GM12878 (cell line): Measurements from ENCODE around the gene FAM156B. TPM values are rescaled to one million over a fixed set of nuclear protein-coding genes. Genes with fewer than 3 reads are reported as not detected.
"Not testable (repeated sequence)": the region's sequence is repeated elsewhere in the genome, so short reads cannot be mapped to it uniquely, and the experiment has no call there.

Source experiments
- ATAC-seq: fragments of 200-7000 bp; cut with Tn5 transposase; 3 replicates; pipeline ENCODE4 v1.9.1; 2020; ENCODE audit warnings: mild to moderate bottlenecking, moderate library complexity
- BruUV-seq: library from RNA; stranded (reverse); fragments of 400-500 nt; replicated peaks from 2 replicates; lab custom pipeline; 2021; lab: Mats Ljungman, UMichigan
- CTCF ChIA-PET: fragments of 300-600 bp; sonication (Branson Sonifier 250); formaldehyde crosslinking; extraction: SDS; loops from one replicate; lab custom pipeline; 2021; ENCODE audit warnings: inconsistent platforms; lab: Yijun Ruan, JAX
- POLR2A ChIA-PET: fragments of 350-600 bp; formaldehyde crosslinking; extraction: SDS; loops from one replicate; lab custom pipeline; 2021; ENCODE audit warnings: inconsistent platforms; lab: Charles Lee
- RAD21 ChIA-PET: fragments of 300-600 bp; sonication (Branson Sonifier 250); formaldehyde crosslinking; loops from one replicate; lab custom pipeline; 2023; ENCODE audit warnings: antibody characterized with exemption; ENCODE audit not compliant: unreplicated experiment; lab: Charles Lee
- SMC1A ChIA-PET: fragments of 300-600 bp; sonication (Branson Sonifier 250); formaldehyde crosslinking; loops from one replicate; lab custom pipeline; 2023; ENCODE audit not compliant: unreplicated experiment, uncharacterized antibody; lab: Charles Lee
- DNase-seq: peaks from one replicate; pipeline ENCODE4 v3.0.0-alpha.2; 2011; ENCODE audit warnings: low read depth, low spot score
- FAIRE-seq: peaks from 3 replicates; lab custom pipeline; 2011; peaks lifted over from hg19 to GRCh38; lab: Jason Lieb, UNC
- H2AFZ ChIP-seq: 2 replicates; pipeline ENCODE4 v1.6.0; 2011; ENCODE audit warnings: low read depth, low read length, control low read depth; ENCODE audit not compliant: control insufficient read depth
- H3K27ac ChIP-seq: 2 replicates; pipeline ENCODE4 v1.5.1; 2011; ENCODE audit warnings: control low read depth; ENCODE audit not compliant: control insufficient read depth, insufficient read depth
- H3K27me3 ChIP-seq, 2 experiments: replicated peaks in 1 of 2; 2 replicates each; pipeline versions ENCODE4 v1.6.0 to v1.6.1; 2011; ENCODE audit warnings: low read length in 1 of 2; ENCODE audit not compliant: control insufficient read depth in 2 of 2, insufficient read depth in 2 of 2
- H3K36me3 ChIP-seq, 2 experiments: 2 replicates each; pipeline ENCODE4 v1.5.1; 2011; ENCODE audit warnings: low read length in 1 of 2; ENCODE audit not compliant: control insufficient read depth in 2 of 2, insufficient read depth in 2 of 2
- H3K4me1 ChIP-seq: 2 replicates; pipeline ENCODE4 v1.6.1; 2011; ENCODE audit warnings: mild to moderate bottlenecking, low read length, moderate library complexity, mixed read lengths; ENCODE audit not compliant: control insufficient read depth, insufficient read depth
- H3K4me2 ChIP-seq: 2 replicates; pipeline ENCODE4 v1.6.0; 2011; ENCODE audit warnings: control low read depth; ENCODE audit not compliant: control insufficient read depth, insufficient read depth
- H3K4me3 ChIP-seq: fragments of 200-600 bp; sonication (generic); 2 replicates; pipeline ENCODE4 v1.5.1; 2016
- H3K79me2 ChIP-seq: 2 replicates; pipeline ENCODE4 v1.6.0; 2011; ENCODE audit warnings: low read length; ENCODE audit not compliant: control insufficient read depth, insufficient read depth
- H3K9ac ChIP-seq: 2 replicates; pipeline ENCODE4 v1.8.0; 2011; ENCODE audit warnings: low read length, control low read depth, mixed read lengths; ENCODE audit not compliant: control insufficient read depth, insufficient read depth
- H3K9me3 ChIP-seq: replicated peaks from 3 replicates; pipeline ENCODE4 v1.5.1; 2011; ENCODE audit warnings: mild to moderate bottlenecking, low read length; ENCODE audit not compliant: control insufficient read depth, insufficient read depth
- H4K20me1 ChIP-seq: 2 replicates; pipeline ENCODE4 v1.6.0; 2011; ENCODE audit not compliant: control insufficient read depth, insufficient read depth
- HDAC2 ChIP-seq: fragments of 200-600 bp; sonication (generic); IDR thresholded peaks from 2 replicates; pipeline ENCODE4 v1.6.1; 2017
- ZNF207 ChIP-seq: fragments of 450-650 bp; IDR thresholded peaks from 2 replicates; pipeline ENCODE4 v1.6.1; 2014; ENCODE audit warnings: antibody characterized with exemption, mild to moderate bottlenecking, borderline replicate concordance
- ZNF384 ChIP-seq: IDR thresholded peaks from 2 replicates; pipeline ENCODE4 v1.6.1; 2012; ENCODE audit warnings: low read depth, mild to moderate bottlenecking, low read length, improper control_type of control experiment, borderline replicate concordance
- WGBS: methylation state at CpG from one replicate; pipeline ENCODE4 v1.1.6; 2016; ENCODE audit warnings: low lambda C conversion rate; ENCODE audit not compliant: insufficient replicate concordance, insufficient coverage; ENCODE audit errors: missing lambda C conversion rate; 5-methylcytosine and 5-hydroxymethylcytosine counted together
- in situ Hi-C: fragments of 300-500 bp; cut with MboI; formaldehyde crosslinking; loops from 9 replicates; pipeline ENCODE4 v1.14.3; 2018; ENCODE audit warnings: mixed read lengths
- intact Hi-C: fragments of 100-400 bp; cut with micrococcal nuclease; formaldehyde crosslinking; loops from one replicate; pipeline ENCODE4 v1.14.2; 2022; ENCODE audit not compliant: unreplicated experiment
- polyA plus RNA-seq, 11 experiments: library from polyadenylated mRNA; depleted of rRNA in 4 of 11; unstranded in 6 of 11; stranded (reverse) in 5 of 11; fragments of >200 nt; fragmentation: Nextera tagmentation in 4 of 11; fragmentation: Illumina TruSeq in 1 of 11; extraction: Ambion mirVana in 4 of 11; extraction: Trizol in 1 of 11; gene quantifications; 1 replicate in 1 of 11; 2 replicates in 10 of 11; pipeline versions ENCODE4 v1.2.1 to v1.2.3, GENCODE V29; 2011 to 2016; ENCODE audit warnings: inconsistent platforms in 2 of 11, missing spikeins in 2 of 11, low read depth in 1 of 11
- total RNA-seq, 4 experiments: library from RNA; depleted of rRNA in 3 of 4; stranded (reverse); fragments of >200 nt in 3 of 4; fragmentation: Illumina TruSeq in 1 of 4; extraction: Trizol in 1 of 4; gene quantifications; 2 replicates each; pipeline versions ENCODE4 v1.2.1 to v1.2.3, GENCODE V29; 2013 to 2021
- TF ChIP-seq, protein P1 (sequence below): IDR thresholded peaks from 2 replicates; pipeline ENCODE4 v1.6.1; 2012; ENCODE audit warnings: mild to moderate bottlenecking, low read depth, low read length
- TF ChIP-seq, protein P2 (sequence below): IDR thresholded peaks from 2 replicates; pipeline ENCODE4 v1.6.1; 2012; ENCODE audit warnings: low read depth, low read length, improper control_type of control experiment
- TF ChIP-seq, protein P3 (sequence below): fragments of 450-650 bp; IDR thresholded peaks from 2 replicates; pipeline ENCODE4 v1.6.1; 2017; ENCODE audit warnings: mild to moderate bottlenecking, low read depth, inconsistent platforms; ENCODE audit not compliant: poor library complexity, severe bottlenecking

FAM156B gene
- total and polyA plus RNA-seq, 10 of the 15 experiments (the other 5 are each of a cell fraction or from before 2014, with no cell fraction given): 0.53 to 27.9 (median 16.8) TPM

DNA sequence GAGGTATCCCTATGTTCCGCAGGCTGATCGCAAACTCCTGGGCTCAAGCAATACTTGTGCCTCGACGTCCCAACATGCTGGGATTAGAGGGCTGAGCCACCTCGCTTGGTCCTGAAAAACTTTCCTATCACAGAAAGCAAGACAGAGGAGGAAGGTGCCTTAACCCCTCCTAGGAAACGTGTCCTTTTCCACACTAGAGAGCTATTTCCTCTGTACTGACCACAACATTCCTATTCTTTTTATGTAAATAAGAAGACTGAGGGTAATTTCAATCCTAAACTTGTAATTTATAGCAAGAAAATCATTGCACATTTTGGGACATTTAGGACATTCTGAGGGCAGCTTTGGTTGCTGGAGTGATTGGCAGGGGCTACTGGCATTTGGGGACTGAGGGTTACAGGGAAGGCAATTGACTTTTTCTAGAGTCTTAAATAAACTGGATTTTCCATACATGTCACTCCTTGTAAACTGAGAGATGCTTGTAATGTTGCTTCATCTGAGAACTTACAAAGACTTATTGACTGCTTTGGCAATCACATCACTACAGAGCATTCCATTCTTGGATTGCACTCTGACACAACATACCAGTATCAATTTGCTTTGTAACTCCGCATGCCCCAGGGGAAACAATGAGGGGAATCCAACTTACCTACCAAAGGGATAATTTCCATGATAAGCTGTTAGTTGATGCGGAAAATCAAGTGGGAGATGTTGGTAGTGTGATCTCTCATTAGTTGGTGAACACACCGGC is 44.8 kb upstream of the FAM156B start:
- CTCF ChIA-PET: no interaction called here

DNA sequence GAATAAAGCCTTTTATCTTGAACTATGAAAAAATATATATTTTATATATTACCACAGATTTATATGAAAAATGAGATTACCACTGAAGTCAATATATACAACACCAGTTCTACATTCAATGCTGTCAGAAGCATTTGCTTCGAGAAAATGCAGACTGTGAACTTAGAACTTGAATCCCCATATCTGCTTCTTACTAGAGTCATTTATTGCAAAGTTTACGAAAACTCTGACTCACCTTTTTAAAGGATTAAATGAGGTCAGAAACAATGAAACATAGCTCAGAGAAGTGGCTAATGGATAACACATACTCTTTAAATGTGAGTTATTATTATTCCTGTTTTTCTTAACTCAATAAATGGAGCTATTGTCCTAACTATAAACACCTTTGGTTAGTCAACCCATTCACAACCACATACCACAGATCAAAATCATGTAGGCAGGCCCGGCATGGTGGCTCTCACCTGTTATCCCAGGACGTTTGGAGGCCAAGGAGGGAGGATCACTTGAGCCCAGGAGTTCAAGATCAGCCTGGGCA is 40.1 kb upstream of the FAM156B start:
- POLR2A ChIA-PET, H4K20me1 ChIP-seq, H3K9ac ChIP-seq, BruUV-seq, intact Hi-C loops, H2AFZ ChIP-seq, FAIRE-seq, SMC1A ChIA-PET, ATAC-seq, H3K36me3 ChIP-seq, H3K4me2 ChIP-seq, CTCF ChIA-PET, H3K4me3 ChIP-seq, H3K4me1 ChIP-seq, in situ Hi-C loops, RAD21 ChIA-PET, H3K9me3 ChIP-seq, H3K79me2 ChIP-seq, H3K27me3 ChIP-seq, H3K27ac ChIP-seq, DNase-seq: not testable (repeated sequence)
- 33% methylated on average over 4 of the region's 4 CpGs for WGBS

More for the DNA sequence above, 44.8 kb upstream of the FAM156B start:
- Histone ChIP-seq H3K9ac (no peak overlapping the region), H4K20me1 (no peaks in the 10 kb centered on the region), H3K9me3 (no peaks in the 10 kb centered on the region), H3K4me2 (no peak overlapping the region), H2AFZ (no peak overlapping the region), H3K79me2 (no peaks in the 10 kb centered on the region), H3K27ac (no peak overlapping the region), H3K36me3 (no peaks in the 10 kb centered on the region), H3K4me1 (no peaks in the 10 kb centered on the region), H3K27me3 (no peaks in the 10 kb centered on the region), H3K4me3 (no peak overlapping the region)
- ChIA-PET POLR2A (no interaction called here), SMC1A (no interaction called here), RAD21 (no interaction called here)
- ATAC-seq (no peak), DNase-seq (no peak), FAIRE-seq (no peak)
- 25% methylated on average over 9 of the region's 9 CpGs for WGBS
- no peak for TF ChIP-seq HDAC2
- TF ChIP-seq, protein P1, sequence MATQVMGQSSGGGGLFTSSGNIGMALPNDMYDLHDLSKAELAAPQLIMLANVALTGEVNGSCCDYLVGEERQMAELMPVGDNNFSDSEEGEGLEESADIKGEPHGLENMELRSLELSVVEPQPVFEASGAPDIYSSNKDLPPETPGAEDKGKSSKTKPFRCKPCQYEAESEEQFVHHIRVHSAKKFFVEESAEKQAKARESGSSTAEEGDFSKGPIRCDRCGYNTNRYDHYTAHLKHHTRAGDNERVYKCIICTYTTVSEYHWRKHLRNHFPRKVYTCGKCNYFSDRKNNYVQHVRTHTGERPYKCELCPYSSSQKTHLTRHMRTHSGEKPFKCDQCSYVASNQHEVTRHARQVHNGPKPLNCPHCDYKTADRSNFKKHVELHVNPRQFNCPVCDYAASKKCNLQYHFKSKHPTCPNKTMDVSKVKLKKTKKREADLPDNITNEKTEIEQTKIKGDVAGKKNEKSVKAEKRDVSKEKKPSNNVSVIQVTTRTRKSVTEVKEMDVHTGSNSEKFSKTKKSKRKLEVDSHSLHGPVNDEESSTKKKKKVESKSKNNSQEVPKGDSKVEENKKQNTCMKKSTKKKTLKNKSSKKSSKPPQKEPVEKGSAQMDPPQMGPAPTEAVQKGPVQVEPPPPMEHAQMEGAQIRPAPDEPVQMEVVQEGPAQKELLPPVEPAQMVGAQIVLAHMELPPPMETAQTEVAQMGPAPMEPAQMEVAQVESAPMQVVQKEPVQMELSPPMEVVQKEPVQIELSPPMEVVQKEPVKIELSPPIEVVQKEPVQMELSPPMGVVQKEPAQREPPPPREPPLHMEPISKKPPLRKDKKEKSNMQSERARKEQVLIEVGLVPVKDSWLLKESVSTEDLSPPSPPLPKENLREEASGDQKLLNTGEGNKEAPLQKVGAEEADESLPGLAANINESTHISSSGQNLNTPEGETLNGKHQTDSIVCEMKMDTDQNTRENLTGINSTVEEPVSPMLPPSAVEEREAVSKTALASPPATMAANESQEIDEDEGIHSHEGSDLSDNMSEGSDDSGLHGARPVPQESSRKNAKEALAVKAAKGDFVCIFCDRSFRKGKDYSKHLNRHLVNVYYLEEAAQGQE: no peak
- no peak for TF ChIP-seq ZNF384
- TF ChIP-seq ZNF207: no peak
- TF ChIP-seq, protein P2, sequence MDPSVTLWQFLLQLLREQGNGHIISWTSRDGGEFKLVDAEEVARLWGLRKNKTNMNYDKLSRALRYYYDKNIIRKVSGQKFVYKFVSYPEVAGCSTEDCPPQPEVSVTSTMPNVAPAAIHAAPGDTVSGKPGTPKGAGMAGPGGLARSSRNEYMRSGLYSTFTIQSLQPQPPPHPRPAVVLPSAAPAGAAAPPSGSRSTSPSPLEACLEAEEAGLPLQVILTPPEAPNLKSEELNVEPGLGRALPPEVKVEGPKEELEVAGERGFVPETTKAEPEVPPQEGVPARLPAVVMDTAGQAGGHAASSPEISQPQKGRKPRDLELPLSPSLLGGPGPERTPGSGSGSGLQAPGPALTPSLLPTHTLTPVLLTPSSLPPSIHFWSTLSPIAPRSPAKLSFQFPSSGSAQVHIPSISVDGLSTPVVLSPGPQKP: no peak
- TF ChIP-seq, protein P3, sequence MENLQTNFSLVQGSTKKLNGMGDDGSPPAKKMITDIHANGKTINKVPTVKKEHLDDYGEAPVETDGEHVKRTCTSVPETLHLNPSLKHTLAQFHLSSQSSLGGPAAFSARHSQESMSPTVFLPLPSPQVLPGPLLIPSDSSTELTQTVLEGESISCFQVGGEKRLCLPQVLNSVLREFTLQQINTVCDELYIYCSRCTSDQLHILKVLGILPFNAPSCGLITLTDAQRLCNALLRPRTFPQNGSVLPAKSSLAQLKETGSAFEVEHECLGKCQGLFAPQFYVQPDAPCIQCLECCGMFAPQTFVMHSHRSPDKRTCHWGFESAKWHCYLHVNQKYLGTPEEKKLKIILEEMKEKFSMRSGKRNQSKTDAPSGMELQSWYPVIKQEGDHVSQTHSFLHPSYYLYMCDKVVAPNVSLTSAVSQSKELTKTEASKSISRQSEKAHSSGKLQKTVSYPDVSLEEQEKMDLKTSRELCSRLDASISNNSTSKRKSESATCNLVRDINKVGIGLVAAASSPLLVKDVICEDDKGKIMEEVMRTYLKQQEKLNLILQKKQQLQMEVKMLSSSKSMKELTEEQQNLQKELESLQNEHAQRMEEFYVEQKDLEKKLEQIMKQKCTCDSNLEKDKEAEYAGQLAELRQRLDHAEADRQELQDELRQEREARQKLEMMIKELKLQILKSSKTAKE: no peak
- no TSS peak for BruUV-seq
- intact Hi-C loops: no loop called here
- in situ Hi-C loops: no loop called here
